ENCODE results near the gene DUT.
A peak's percentile ranks its signal among the peaks of the same experiment; 100 is the strongest.

Gene DUT

DNA sequence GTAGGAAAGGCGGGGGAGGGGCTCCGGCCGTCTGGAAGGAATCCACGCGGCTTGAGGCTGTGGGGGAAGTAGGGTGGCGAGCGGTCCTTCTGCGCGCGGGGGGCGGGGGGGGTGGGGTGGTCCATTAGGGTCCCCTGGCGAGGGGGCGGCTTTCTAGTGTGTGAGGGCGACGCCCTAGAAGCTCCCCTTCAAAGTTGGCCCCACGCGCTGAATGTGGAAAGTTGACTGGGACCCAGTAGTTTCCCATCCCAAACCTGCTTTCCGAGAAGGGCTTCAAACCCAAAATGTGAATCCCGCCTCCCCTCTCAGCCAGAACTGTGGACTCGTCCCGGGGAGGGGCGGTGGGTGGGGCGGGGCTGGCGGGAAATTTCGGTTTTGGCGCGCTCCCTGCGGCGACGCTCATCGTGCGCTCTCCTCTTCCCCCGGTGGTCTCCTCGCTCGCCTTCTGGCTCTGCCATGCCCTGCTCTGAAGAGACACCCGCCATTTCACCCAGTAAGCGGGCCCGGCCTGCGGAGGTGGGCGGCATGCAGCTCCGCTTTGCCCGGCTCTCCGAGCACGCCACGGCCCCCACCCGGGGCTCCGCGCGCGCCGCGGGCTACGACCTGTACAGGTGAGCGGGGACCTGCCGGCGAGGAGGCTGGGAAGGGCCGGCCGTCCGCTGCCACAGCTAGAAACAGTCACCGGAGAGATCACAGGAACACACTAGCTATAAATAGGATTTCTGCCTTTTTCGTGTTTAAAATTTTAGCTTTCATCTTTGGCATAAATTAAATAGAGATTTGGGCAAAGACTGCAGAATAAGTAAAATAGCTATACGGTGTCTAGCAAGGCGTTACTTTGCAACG lies 790 bp downstream of the DUT start:
- DNase-seq: peak; percentile 70

DNA sequence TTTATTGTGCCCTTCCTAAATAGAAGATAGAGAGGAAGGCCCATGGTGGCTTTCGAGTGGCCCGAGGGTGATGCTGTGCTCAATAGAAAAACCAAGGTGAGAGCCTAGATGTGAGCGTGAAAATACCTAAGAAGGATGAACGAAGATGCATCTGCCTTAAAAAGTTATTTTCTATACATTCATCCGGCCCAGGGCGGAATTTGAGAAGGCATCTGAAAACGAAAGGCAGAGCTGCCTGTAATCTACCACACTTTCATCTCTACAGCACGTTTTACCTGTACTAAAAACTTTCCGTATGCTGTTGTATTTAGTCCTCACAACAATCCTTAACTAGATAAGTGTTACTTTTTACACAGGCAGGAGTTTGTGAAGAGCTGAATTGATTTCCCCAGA lies 1.4 kb downstream of the DUT start:
- no peak for DNase-seq

DNA sequence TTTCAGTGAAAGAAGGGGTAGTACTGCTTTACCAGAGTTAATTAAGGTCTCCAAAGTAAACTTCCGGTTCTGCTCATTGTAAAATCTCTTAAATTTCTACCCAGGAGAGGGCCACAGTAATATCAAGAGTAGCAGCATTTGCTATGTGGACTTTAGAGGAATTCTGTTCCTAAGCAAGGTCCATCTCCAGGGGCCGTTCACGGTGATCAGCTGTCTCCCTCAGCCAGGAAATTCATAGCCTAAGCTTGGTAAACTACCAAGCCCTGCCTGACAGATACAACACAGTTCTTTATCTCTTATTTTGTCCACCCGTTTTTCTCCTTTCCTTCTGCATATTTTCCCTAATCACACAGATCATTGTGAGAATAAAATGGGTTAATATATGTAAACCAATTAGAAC lies 2.3 kb downstream of the DUT start:
- DNase-seq: peak; percentile 10

DNA sequence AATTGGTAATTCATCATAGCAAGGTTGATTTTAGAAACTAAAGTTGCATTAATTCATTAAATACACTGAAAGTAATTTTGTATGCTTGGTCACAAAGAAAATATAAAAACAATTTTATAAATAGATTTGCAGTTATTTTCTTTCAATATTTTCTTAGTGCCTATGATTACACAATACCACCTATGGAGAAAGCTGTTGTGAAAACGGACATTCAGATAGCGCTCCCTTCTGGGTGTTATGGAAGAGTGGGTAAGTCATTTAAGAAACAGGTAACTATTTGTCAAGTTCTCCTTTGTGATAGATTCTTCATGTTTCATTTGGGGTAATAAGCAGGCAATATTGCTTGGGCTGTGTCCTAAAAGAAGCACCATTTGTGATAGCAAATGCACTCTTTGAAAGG lies 3.0 kb downstream of the DUT start:
- no peak for DNase-seq

DNA sequence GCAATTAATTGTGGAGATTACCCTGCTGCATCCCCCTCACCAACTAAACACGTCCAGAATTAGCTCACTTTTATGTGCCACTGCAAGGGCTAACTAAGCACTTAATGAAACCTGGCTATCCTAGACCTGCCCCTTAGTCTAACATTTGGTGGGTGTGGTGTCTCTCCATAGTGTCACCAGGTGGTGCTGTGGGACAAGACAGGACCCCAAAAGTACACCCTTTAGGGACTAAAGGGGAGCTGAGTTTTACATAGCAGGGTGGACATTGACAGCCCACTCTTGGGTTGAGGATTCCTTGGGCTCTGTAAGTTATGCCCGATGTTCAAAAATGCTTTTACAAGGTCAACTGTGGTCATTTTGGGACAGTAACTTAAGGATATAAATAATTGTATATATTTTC lies 5.7 kb downstream of the DUT start:
- DNase-seq: peak; percentile 23

DNA sequence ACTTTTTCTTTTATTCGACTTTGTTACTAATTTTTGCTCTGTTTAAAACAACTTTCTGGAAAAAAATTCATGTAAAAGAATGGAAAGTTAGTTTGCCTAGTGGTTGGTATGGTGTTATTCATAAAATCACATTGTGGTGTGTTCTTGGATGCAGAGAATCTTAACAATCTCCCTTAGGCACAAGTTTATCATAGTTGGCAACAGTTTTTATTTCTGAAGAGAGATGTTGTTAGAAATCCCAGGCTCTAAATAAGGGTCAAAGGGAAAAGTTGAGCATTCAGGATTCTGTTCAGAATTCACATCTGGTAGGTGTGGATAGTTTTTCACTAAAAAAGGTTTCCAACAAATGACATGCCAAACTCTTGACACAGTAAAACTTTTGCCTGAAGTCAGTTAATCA lies 6.4 kb downstream of the DUT start:
- DNase-seq: peak; percentile 17

DNA sequence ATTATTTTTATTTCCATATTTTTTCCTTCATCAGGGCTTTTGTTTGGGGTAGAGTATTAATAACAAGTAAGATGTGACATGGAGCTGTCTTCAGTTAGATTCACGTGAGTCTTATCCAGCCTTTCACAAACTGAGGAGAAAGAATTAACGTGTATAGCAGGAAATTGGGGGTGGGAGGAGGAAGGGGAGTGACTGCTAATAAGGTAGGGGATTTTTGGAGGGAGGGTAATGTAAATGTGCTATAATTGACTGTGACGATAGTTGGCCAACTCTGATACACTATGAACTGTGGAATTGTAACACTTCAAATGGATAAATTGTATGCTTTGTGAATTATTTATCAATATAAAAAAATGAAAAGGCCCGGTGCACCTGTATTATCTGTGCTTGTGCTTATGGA lies 8.9 kb downstream of the DUT start:
- no peak for DNase-seq

DNA sequence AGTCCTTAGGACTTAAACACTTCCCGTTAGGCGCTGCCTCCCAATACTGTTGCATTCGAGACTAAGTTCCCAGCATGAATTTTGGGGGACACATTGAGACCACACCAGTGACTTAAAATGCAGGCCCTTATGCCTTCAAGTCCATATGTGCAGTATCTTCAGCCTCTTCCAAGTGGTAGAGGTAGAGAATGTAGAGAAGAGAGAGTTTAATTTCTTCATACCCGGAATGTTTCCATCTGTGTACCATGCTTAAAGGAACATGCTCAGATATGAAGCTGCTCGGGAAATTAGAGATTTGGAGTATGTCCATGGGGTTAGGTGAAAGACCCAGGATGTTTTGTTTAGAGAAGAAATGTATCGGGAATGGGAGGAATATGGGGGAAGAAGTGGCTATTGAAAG lies 12.6 kb downstream of the DUT start:
- DNase-seq: no peak

DNA sequence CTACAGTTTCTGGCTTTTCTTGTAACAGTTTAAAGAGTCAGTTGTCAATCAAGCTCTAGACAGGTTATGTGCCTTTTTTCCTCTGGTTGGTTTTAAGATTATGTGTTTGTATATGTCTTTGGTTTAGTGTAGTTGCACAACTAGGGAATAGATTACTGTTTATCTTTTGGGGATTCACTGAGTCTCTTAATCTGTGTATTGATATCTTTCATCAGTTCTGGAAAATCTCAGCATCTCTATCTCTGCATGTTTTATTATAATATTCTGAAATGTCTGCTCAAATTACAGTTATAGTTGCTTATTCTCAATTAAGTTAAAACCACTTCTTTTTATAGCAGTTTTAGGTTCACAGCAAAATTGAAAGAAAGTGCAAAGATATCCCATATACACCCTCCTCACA lies 14.3 kb downstream of the DUT start:
- no peak for DNase-seq

DNA sequence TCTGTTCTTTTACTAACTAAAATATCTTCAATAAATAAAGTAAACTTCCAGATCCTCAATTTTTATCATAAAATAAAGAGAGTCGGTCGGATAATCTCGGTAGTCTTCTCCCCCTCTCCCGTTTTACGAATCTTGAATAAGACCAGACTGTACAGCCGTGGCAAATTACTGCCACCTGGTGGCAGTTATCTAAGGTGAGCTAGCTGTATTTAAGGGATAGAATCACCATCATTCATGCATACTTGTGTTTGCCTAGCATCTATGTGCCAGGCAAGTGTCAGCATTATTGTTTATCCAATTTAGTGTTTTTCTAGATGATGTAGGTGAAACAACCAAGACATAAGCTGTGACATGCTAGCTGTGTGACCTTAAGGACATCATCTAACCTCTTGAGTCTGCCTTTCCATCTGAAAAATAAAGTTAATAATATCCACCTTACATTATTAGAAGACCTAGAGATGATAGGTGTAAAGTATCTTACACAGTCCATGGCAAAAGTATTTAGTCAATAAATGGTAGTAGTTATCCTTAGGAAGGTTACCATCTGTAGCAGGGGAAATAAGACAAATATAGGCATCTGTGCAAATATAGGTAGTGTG lies 21.3 kb downstream of the DUT start:
- peak; percentile 72 for DNase-seq

DNA sequence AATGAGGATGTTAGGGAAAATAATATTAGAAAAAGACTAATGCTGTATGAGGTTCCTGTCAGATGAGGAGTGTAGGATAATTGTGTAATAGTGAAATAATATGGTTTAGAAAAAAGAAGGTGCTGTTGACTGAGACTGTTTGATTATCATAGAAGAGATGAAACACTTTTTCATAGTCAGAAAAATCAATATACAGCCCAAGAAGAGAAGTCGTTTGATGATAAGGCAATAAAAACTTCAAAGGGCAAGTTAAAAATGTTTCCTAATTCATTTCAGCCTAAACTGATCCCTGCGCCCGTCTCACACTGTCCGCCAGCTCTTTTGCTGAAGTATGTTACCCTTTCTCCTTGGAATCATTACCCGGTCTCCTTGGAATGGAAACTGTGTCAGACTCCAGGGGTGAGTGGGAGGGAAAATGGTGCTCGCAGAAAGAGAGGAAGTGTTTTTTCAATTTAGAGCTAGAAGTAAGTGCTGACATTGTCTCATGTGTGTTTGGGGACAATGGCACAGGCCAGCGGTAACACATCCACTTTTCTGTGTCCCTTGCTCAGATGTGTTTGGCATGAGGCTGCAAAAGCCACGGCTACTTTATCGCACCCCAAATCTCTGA lies 23.6 kb downstream of the DUT start:
- DNase-seq: no peak

DNA sequence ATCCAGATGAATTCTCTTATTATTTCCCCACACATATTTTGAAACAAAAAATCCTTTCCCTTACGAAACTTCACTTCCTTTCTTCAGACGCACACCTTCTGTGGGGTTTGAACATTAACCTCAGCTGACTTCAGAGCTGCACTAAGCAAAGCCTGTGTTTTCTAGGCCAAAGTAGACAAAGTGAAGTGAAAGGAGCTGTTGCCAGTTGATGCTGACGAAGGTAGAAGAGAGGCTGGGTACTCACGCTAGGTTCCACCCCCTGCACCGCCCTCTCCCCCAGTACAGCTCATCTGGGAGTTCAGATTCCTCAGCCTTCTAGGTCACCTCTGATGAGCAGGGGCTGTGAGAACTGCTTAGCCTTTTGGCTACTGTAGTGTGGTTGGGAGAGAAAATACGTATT lies 24.1 kb downstream of the DUT start:
- DNase-seq: peak; percentile 51

DNA sequence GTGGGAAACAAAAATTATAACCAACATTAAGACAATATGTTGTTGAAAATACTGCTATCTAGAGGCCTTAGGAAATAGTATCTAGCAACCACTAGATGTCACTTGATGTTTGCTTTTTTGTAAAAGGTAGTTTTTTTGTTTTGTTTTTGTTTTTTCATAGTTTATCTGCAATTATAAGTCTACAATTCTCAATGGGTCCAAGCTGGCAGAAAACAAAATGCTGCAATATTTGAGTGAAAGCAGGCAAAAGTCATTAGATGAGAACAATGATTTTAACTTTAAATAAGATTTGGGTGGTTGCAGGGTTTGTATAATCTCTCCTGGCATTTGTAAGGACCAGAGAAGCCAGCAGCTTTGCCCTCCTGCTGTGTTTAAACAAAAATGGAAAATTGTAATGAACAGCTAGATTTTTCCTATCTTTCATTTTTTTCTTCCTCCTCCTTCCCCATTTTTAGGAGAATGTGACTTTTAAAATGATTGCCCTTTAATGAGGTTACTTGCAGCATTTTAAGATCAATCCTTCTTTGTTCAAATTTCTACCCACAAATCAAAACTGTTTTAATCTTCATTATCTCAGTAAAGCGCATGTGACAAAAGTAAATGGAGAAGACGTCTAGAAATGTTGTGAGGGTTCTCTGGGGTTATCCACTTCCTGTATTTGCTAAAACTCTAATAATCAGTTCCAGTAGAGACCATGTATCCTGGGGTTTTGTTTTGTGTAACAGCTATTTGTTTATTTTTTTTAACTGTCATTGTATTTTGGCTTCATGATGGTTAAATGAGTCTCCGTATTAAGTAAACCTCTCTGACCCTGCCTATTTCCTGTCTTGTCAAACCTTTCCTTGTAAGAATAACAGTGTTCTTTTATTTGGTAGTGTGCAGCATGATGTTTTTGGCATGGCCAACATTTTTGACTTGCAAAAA lies 27.3 kb downstream of the DUT start:
- DNase-seq: peak; percentile 38

DNA sequence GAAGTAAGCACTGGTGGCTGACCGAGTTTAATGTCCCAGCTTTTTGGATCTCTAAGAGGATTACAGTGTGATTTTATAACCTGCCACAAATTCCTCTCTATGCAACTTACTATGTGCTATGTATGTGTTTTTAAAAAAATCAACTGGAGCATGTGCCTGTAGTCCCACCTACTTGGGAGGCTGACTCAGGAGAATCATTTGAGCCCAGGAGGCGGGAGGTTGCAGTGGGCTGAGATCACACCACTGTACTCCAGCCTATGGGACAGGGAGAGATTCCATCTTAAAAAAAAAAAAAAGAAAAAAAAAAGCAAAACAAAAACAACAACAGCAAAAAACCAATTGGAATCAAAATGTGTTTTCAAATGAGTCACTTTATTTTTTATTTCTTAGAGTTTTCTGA lies 29.6 kb downstream of the DUT start:
- peak; percentile 51 for DNase-seq

DNA sequence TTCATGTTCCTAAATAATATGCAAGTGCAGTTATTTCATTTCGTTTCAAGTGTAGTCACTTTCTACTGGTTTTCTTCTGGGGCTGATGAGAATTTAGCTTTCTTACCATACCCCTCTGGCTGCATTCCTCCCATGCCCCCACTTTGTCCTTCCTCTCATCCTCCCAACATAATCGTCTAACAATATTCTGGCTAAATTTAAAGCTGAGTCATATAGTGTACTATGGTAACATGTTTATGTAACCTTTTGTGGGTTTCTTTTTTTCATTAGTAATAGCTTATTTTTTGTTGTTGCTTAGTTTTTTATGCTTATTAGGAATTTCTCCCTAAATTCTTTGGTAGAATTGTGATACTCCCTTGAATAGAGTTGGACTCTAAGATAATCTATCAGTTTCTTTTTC lies 30.5 kb downstream of the DUT start:
- DNase-seq: peak; percentile 32

DNA sequence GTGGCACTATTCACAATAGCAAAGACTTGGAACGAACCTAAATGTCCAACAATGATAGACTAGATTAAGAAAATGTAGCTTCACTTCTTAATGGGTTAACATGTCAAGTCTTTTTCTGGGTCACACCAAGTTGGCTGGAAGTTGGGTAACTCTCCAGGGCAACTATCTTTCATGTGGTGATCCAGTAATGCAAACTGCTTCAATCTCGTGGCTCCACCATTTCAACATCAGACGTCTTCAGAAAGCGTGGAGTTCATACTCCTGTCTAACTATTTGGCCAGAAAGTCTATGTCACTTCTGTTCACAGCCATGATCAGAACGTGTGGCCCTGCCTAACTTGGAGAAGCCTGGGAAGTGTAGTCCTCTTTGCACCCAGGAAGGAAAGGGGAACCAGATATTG lies 32.2 kb downstream of the DUT start:
- no peak for DNase-seq

DNA sequence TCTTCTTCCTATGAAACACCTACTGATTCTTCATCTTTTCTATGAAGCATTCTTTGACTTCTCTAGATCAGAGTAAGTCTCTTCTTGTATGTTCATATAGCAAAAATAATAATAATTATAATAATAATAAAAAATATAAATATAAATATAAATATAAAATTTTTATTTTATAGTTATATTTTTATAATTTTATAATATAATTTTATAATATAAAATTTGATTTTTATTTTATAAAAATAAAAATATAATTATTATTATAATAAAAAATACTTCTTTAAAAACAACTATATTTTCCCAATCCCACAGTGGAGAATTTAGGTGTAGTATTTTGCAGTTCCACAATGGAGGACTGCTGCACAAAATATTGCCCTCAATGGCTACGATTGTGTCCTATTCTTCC lies 34.3 kb downstream of the DUT start:
- DNase-seq: no peak

DNA sequence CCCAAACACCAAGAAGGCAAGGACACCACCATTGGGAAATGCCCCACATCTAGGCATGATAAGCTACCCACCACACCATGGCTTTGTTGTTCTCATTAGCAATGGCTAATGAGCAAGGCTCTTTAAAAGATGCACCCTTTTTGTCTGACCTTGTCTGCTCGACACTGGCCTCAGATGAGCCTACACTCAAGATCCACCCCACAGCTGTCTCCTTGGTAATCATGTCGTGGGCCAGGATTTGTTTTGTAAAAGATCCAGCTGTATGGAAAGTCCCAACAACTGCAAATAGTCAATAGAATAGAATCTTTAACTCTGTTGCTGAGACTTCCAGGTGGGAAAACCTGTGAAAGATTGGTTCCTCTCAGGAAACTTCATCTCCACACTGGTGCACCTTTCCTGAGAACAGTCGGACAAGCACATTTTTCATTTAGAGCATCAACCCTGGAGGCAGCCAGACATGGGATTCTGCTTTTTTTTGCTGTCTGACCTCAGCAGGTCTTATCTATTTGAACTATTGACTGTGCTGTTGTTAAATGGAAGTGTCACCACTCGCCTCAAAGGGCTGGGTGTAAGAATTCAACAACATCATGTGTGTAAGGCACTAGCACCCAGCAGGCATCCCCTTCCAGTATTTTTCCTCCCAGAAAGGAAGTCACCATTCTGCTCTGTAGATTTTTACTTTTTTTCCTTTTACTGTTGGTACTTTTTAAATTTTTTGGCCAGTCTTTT lies 35.5 kb downstream of the DUT start:
- no peak for DNase-seq

DNA sequence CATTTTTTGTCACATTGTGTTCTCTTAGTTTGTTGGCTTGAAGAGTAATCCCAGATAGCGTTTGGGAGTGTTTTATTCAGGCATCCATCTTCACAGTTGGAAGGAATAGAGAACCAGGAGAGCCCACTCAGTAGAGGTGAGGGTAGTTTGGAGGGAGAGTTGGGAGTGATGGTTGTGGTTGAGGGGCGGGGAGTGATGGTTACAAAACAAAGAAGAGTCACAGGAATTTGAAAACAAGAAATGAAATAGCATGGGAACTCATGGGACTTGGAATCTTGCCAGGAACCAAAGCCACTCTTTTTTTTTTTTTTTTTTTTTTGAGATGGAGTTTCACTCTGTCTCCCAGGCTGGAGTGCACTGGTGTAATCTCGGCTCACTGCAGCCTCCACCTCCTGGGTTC lies 36.3 kb downstream of the DUT start:
- no peak for DNase-seq

DNA sequence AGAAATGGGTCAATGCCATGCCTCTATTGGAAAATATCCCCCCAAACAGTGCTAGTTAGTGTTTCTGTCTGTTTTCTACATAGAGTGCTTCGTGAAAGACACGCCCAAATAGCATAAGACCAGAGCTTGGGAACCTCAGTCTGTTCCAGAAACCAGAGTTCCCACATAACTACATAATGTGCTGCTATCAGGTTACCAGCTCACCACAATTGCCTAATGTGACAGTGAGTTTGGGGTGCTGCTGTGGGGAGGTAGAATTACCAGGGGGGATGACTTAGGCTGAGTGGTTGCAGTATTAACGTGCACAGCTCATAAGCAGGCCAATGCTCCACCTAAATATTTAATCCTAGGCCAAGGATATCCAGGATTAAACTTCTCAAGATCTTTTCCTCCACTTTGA lies 39.2 kb downstream of the DUT start:
- no peak for DNase-seq

DNA sequence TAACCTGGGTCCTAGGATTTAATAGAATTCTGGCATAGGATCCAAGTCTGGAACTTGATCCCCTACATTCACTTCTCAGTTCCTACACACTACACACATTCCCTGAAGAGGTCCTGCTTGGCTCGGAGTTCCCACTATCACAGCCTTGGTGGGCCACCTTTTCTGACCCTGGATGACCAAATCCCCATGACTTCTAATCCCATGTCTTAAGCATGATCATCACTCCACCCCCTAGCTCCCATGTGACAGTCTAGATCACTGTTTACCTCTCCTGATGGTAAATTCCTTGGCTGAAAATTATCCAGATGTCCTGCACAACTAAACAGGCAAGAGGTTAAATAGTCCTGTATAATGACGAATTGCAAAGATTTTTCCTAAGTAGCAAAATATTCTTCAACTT lies 40.3 kb downstream of the DUT start:
- no peak for DNase-seq

DNA sequence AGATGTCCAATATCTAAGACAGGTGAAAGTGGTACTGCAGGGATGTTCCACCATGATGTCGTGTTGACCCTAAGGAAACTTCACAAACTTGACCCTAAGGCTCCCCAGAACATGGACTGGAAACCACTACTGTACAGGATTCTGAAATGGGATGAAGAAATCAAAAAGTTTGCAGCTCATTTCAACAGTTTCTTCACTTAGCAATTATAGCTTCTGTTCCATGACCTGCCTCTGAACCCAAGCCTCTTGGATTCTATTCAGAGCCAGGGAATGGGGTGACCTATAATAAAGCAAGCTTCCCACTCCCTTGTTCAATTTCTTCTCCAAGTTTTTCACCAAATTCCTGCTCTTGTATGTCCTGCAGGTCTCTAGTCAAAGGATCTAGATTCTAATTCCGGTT lies 40.7 kb downstream of the DUT start:
- DNase-seq: no peak
